ENCODE data around the gene SLC25A23.
"Not testable (repeated sequence)": the region's sequence is repeated elsewhere in the genome, so short reads cannot be mapped to it uniquely, and the experiment has no call there.

The SLC25A23 gene

DNA sequence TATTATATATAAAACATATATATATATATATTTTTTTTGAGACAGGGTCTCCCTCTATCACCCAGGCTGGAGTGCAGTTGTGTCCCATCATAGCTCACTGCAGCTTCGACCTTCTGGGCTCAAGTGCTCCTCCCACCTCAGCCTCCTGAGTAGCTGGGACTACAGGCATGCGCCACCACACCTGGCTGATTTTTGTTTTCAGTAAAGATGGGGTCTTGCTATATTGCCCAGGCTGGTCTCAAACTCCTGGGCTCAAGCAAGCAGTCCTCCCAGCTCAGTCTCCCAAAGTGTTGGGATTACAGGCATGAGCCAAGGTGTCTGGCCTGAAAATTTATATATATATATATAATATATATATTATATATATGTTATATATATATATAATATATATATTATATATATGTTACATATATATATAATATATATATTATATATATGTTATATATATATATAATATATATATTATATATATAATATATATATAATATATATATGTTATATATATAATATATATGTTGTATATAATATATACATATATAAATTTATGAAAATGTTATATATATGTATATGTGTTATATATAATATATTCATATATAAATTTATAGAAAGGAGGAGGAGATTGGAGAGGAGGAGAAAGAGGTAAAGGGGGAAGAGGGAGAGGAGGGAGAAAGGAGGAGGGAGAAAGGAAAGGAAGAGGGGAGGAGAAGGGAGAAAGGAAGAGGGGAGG is 30.7 kb downstream of the SLC25A23 start:
- H3K4me1 Mint-ChIP-seq (ENCODE audit: low read depth); H3K36me3 Mint-ChIP-seq (ENCODE audit: low read depth); H3K27ac Mint-ChIP-seq; H3K4me3 Mint-ChIP-seq; H3K27me3 Mint-ChIP-seq (ENCODE audit: low read depth); H3K9me3 Mint-ChIP-seq: not testable (repeated sequence)

DNA sequence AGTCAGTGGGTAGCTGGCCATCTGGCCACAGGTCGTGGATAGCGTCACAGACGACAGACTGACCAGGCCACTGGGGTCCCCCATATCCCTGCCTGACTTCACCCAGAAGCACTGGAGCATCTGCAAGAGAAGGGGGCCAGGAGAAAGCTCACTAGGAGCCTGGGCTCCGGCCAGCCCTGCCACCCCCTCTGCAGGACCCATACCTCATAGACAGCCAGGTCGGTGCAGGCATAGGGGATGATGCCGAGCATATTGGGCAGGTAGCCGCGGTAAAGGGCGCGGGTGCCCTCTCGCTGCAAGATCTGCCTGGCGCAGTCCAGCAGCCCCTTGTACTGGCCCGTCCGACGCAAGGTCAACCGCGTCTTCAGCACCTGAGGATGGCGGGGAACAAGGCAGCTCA is 32.5 kb downstream of the SLC25A23 start:
- Mint-ChIP-seq H3K36me3 (ENCODE audit: low read depth) (peaks cover 6% of the 10 kb centered on the region), H3K4me3 (no peak overlapping the region), H3K27ac (no peak overlapping the region)

DNA sequence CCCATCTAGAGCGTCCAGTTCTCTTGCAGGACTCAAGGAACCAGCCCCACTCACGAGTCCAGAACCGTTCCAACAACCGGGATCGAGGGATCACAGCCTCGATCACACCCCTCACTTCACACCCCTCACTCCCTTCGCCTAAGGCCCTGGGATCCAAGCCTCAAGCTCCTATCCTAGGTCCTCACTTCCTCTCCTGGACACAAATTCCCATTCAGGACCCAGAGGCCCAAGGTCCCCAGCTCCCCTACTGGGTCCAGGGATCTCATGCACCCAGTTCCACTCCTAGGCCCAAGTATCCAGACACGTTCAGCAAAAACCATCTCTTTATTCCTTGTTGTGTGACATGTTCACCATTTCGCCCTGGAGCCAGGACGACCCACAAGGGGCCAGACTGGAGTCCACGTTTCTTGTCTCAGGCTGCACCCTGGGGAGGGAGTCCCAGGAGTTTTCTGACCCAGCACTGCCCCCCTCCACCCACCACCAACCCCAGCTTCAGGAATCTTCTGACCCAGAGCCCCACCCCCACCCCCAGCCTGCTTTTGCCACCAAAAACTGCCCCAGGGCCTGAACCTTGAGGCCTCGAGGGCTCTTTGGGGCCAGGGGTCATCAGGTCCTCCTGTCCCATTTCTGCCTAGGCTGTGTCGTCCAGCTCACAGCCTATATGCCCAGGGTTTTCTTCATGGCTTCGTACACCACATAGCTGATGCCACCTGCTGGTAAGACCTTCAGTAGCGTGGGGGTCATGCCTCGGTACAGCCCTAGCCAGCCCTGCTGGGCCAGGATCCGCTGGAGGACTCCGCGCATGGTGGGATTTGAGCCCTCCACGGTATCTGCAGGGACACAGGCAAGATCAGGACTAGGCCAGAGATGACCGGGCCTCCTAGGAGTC is 33.6 kb downstream of the SLC25A23 start:
- H3K36me3 Mint-ChIP-seq (ENCODE audit: low read depth): peaks cover 6% of the 10 kb centered on the region
- H3K4me1 Mint-ChIP-seq (ENCODE audit: low read depth): peaks cover 20% of the 10 kb centered on the region
- peak overlapping the region; percentile 75 for H3K4me3 Mint-ChIP-seq
- H3K27ac Mint-ChIP-seq: peak overlapping the region; percentile 87
- no peaks in the 10 kb centered on the region for H3K9me3 Mint-ChIP-seq
- H3K27me3 Mint-ChIP-seq (ENCODE audit: low read depth): no peaks in the 10 kb centered on the region

More for the DNA sequence above, 32.5 kb downstream of the SLC25A23 start:
- Mint-ChIP-seq H3K27me3 (ENCODE audit: low read depth) (no peaks in the 10 kb centered on the region), H3K9me3 (no peaks in the 10 kb centered on the region), H3K4me1 (ENCODE audit: low read depth) (peaks cover 19% of the 10 kb centered on the region)

DNA sequence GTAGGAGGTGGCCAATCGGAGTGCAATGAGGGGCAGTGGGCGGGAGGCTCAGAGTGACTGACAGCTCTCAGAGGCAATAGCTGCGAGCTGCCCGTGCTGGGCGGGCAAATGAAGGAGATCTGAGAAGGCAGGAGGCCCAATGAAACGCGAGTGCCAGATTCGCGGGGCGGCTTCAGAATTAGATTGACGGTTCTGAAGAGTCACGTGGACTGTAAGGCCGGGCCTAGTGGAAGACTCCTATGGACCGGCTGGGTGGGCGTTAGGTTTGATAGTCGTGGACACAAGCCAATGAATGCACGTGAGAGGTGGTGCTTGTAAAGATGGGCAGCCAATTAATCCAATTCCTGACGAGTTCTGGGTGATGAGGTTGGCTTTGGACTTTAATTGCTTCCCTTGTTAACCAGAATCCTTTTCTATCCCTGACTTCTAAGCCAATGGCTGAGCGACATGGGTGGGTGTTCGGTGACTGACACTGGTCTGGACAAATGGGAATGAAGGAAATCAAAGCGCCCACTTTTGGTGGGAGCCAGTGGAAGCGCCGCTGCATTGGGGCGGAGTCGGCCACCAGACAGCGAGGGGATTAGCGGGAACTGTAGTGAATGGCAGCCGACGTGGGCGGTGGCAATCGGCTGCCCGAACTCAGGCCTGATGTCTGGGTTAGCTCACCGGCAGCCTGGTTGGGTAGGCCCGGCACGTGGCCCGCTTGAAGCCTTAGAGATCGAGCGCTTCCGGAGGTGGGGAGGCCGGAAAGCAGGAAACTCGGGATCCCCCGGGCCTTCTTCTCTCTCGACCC is 34.5 kb downstream of the SLC25A23 start:
- H3K9me3 Mint-ChIP-seq: no peaks in the 10 kb centered on the region
- peaks cover 20% of the 10 kb centered on the region for H3K4me1 Mint-ChIP-seq (ENCODE audit: low read depth)
- H3K36me3 Mint-ChIP-seq (ENCODE audit: low read depth): peaks cover 8% of the 10 kb centered on the region
- H3K27ac Mint-ChIP-seq: peak overlapping the region; percentile 87
- H3K4me3 Mint-ChIP-seq: peak overlapping the region; percentile 75
- no peaks in the 10 kb centered on the region for H3K27me3 Mint-ChIP-seq (ENCODE audit: low read depth)

DNA sequence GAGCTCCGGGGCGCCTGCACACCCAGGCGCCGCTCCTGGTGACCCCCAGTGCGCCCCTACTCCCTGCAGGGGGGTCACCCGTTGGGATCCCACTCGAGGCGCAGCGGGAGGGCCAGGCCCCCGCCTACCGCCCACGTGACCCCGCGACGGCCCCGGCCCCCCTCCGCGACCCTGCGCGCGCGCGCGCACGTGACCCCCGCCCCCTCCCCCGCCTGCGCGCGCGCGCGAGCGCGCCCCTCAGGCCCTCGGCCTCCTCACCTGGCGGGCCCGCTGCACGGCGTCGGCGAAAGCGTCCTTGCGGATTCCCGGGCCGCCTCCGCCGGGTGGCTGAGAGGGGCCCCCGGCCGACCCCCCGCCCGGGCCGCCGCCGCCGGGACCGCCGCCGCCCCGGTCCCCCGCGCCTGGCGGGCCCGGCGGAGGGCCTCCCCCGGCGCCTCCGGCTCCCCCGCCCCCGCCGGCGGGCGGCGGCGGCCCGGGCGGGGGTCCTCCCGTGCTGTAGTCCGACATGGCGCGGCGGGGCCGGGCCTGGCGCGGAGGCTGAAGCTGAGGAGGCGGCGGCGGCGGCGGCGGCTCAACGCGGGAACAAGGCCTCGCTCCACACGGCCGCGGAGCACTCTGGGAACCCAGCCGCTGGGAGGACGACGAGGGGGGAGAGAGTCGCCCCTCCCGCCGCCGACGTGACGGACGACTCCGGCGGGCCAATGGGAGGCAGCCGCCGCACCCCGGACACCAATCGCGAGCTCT is 35.2 kb downstream of the SLC25A23 start, which contains the start of gene KHSRP:
Gene KHSRP, minus strand, starts transcription at position 617 of the 744 bp plus-strand sequence. Its CDS starts 110 bp downstream, at position 507.
- Mint-ChIP-seq H3K36me3 (ENCODE audit: low read depth) (peaks cover 12% of the 10 kb centered on the region), H3K4me3 (peak within 1 kb of the TSS; percentile 90), H3K4me1 (ENCODE audit: low read depth) (peaks cover 20% of the 10 kb centered on the region), H3K27ac (peak within 1 kb of the TSS; percentile 87), H3K9me3 (no peaks in the 10 kb centered on the region), H3K27me3 (ENCODE audit: low read depth) (no peaks in the 10 kb centered on the region)

DNA sequence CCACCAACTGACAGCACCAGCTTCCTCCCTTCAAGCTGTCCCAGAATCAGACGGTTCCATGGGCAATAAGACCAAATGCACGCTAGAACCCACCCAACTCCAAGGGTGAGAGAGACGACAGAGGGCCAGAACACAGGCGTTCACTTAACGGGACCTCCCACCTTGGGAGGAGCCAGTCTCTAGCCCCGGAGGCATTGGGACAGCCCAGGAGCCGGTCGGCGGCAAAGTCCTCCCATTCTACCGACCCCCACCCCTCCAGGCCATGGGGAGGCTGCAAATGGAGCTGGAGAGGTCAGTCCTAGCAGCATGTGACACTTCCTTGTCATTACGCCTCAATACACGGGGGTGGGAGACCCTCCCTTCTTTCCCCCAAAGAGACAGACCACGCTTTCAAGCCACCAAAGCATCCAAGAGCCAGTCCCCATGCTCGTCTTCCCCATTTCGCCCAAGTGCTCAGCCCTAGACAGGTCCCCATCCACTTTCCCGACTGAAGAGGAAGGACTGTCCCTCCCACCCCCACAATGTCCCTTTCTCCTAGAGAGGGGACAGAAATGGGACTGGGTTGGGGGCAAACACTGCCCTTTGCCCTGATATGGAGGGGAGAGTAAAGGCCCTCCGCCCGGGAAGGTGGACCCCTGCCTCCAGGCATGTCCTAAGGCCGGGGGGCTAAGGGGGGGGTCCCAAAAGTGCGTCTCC is 35.9 kb downstream of the SLC25A23 start:
- Mint-ChIP-seq H3K9me3 (no peaks in the 10 kb centered on the region), H3K36me3 (ENCODE audit: low read depth) (peaks cover 14% of the 10 kb centered on the region), H3K4me1 (ENCODE audit: low read depth) (peaks cover 20% of the 10 kb centered on the region), H3K4me3 (peak overlapping the region; percentile 90), H3K27ac (peak overlapping the region; percentile 76), H3K27me3 (ENCODE audit: low read depth) (no peaks in the 10 kb centered on the region)

DNA sequence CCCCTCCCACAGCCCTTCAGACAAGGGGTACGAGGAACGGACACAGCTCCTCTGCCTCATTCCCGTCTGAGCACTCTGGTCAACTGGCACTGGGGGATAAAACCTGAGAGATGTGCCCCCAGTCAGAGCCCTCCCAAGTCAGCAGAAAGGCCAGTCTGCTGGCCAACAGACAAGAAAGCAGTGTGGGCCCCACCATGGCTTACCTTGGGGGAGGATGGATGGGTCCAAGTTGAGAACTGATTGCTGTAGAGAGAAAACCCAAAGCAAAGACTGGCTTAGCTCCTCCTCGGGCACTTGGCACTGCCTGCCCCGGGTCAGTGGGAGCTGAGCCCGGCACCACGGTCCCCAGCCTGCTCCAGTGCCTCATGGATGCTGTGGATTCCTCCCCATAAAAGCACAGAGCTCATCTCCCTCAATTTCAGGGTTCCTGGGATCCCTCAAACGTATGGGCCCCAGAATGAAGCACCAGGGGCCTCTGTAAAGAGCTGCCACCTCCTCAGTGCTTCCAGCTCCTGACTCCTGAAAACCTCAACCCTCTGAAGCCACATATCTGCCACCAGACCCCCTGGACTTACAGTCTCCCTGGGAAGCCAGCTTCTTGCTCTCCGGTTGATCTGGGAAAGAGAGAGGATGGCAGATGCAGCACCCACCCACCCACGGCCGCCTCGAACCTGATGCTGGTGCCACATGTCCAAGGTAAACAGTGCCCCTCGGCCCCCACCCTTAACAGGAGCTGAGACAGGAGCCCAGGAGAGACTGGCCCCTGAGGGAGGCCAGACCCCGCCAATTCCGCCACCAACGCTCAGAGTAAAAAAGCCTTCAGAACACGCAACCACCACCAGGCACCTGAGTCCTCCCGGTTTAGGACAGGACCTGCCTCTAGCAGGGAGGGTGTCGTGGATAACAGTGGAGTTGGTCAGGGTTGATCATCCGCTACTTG is 38.2 kb downstream of the SLC25A23 start:
- peaks cover 18% of the 10 kb centered on the region for H3K36me3 Mint-ChIP-seq (ENCODE audit: low read depth)
- H3K27ac Mint-ChIP-seq: no peak overlapping the region
- no peaks in the 10 kb centered on the region for H3K9me3 Mint-ChIP-seq
- no peaks in the 10 kb centered on the region for H3K27me3 Mint-ChIP-seq (ENCODE audit: low read depth)
- peaks cover 20% of the 10 kb centered on the region for H3K4me1 Mint-ChIP-seq (ENCODE audit: low read depth)
- no peak overlapping the region for H3K4me3 Mint-ChIP-seq

DNA sequence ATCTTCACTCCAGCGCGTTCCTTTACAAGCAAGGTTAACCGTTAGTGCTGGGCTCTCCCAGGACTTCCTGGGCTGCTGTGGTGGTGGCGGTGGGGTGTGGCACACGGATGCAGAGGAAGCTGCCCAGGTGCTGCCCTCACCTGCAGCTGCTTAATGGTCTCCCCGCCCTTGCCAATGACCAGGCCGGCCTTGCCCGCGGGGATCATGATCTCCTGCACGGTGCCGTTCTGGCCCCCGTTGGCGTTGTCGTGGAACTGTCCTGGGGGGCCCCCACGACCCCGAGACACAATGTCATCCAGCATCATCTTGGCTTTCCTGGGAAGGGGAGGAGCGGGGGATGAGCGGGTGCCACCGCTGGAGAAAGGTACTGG is 41.0 kb downstream of the SLC25A23 start:
- Mint-ChIP-seq H3K9me3 (no peaks in the 10 kb centered on the region), H3K27me3 (ENCODE audit: low read depth) (no peaks in the 10 kb centered on the region), H3K4me1 (ENCODE audit: low read depth) (peaks cover 14% of the 10 kb centered on the region), H3K27ac (no peak overlapping the region), H3K4me3 (no peak overlapping the region), H3K36me3 (ENCODE audit: low read depth) (peaks cover 23% of the 10 kb centered on the region)

DNA sequence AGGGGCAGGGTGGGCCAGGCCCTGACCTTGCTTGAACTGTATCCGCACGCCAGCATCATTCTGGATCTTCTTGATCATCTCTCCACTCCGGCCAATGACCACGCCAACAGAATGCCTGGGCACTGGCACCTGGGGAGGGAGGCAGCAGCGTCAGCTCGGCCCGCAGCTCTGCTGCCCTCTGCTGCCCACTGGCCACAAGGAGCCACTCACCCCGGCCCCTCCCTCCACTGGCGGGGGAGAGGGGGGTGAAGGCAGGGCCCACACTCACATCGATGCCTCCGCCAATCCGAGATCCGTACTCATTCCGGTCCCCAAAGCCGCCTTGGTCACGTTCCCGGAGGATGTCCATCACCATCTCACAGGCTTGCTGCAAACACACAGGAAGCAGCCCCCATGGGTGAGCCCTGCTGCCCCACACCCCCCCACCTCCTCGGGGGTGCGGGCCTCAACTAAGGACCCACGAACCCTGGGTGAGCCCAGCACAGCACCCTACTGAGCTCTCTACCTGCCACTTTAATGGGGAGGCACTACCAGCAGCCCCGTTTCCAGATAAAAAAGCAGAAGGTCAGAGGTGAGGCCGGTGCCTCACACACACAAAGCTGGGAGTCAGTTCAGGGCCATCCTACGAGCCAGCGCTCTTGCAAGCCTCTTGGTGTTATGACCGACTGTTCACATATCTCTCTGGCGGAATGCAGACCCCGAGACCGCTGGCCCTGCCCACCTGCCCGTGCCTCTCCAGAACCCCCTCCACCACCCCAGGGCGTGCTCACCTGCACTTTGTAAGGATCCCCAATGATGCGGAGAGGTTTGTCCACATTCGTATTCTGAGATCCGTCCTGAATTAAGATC is 41.7 kb downstream of the SLC25A23 start:
- no peaks in the 10 kb centered on the region for H3K27me3 Mint-ChIP-seq (ENCODE audit: low read depth)

DNA sequence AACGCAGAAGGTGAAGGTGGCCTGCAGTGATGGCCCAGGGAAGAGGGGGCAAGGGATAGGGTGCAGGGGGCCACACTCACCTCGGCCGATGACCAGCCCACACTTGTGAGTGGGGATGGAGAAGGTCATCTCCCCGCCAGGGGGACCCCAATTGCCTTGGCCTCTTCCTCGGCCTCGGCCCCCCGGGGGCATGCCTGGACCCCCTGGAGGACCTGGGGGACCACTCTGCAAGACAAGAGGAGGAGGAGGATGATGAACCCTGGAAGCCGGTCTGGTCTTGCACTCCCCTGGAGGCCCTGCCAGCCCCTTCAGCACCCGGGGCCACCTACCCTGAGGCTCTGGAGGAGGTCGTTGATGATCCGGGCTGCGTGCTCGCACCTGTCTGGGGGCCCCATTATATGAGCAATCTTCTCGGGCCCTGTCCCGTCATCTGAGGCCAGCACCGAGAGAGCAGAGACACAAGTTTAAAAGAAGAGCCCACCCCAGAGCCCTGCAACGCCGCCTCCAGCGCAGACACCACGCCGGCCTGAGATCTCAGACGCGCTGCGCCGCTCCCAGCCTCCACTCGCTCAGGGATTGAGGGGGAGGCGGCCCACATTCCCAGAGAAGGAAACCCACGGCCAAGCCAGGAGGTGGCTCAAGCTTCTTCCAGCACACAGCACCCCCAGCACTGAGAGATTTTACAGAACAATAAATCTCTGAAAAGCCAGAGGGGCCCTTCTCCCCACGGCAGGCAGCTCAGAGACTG is 42.8 kb downstream of the SLC25A23 start:
- Mint-ChIP-seq H3K36me3 (ENCODE audit: low read depth) (peaks cover 19% of the 10 kb centered on the region), H3K4me1 (ENCODE audit: low read depth) (no peaks in the 10 kb centered on the region), H3K9me3 (no peaks in the 10 kb centered on the region), H3K27ac (no peak overlapping the region), H3K4me3 (no peak overlapping the region), H3K27me3 (ENCODE audit: low read depth) (no peaks in the 10 kb centered on the region)

More for the DNA sequence above, 41.7 kb downstream of the SLC25A23 start:
- Mint-ChIP-seq H3K36me3 (ENCODE audit: low read depth) (peaks cover 23% of the 10 kb centered on the region), H3K9me3 (no peaks in the 10 kb centered on the region), H3K4me3 (no peak overlapping the region), H3K27ac (no peak overlapping the region), H3K4me1 (ENCODE audit: low read depth) (peaks cover 9% of the 10 kb centered on the region)

DNA sequence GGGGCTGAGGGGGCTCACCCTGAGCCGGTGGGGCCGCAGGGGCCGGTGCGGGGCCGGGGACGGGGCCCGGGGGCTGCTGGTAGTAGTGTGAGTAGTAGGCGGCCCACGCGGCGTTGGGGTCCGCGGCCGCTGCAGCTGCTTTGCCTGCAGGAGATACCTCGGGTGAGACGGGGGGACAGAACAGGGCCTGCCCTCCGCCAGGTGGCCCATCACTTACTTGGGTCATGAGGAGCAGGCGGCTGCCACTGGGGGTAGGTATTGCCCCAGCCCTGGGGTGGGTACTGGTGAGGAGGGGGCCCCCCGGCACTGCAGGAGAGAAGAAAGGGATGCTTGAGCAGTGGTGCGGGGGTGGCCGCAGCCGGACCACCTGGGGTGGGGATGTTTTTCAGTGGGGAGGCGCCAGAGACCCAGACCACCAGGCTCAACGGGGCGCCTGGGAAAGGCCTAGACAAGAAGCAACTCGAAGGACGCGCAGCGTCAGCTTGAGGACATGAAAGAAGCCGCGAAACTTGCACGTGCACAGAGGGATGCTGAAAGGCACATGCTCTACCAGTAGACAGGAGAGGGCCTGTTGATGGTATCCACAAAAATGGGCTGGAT is 43.9 kb downstream of the SLC25A23 start:
- no peak overlapping the region for H3K4me3 Mint-ChIP-seq
- H3K36me3 Mint-ChIP-seq (ENCODE audit: low read depth): peaks cover 19% of the 10 kb centered on the region
- H3K27ac Mint-ChIP-seq: no peak overlapping the region
- H3K27me3 Mint-ChIP-seq (ENCODE audit: low read depth): no peaks in the 10 kb centered on the region
- no peaks in the 10 kb centered on the region for H3K9me3 Mint-ChIP-seq
- no peaks in the 10 kb centered on the region for H3K4me1 Mint-ChIP-seq (ENCODE audit: low read depth)
